HepG2 (cell line): ENCODE measurements around the gene UBE2N. TPM values are rescaled to one million over a fixed set of nuclear protein-coding genes. Genes with fewer than 3 reads are reported as not detected.

Experiments used
- ATAC-seq: fragments of 200-7000 bp; cut with Tn5 transposase; 3 replicates; pipeline ENCODE4 v1.9.1; 2020; ENCODE audit warnings: mild to moderate bottlenecking, moderate library complexity
- BruUV-seq: library from RNA; stranded (reverse); fragments of 400-500 nt; replicated peaks from 2 replicates; lab custom pipeline; 2021; lab: Mats Ljungman, UMichigan
- CTCF ChIA-PET: fragments of 300-600 bp; formaldehyde crosslinking; extraction: SDS; loops from one replicate; lab custom pipeline; 2021; ENCODE audit warnings: low total read pairs, inconsistent platforms, low intra/inter-chr PET ratio; lab: Yijun Ruan, JAX
- POLR2A ChIA-PET: fragments of 350-600 bp; sonication (Branson Sonifier 250); formaldehyde crosslinking; loops from one replicate; lab custom pipeline; 2020; ENCODE audit warnings: antibody characterized with exemption, inconsistent platforms; lab: Yijun Ruan, JAX
- DNase-seq: peaks from one replicate; pipeline ENCODE4 v3.0.0-alpha.2; 2015; ENCODE audit warnings: low spot score
- FAIRE-seq: peaks from 3 replicates; lab custom pipeline; 2011; peaks lifted over from hg19 to GRCh38; lab: Jason Lieb, UNC
- H2AFZ ChIP-seq: one replicate; pipeline ENCODE4 v1.6.1; 2011; ENCODE audit warnings: low read length, inconsistent platforms
- H3K27ac ChIP-seq: fragments of 300-600 bp; 3 replicates; pipeline ENCODE4 v1.8.0; 2011; ENCODE audit warnings: mixed run types, mild to moderate bottlenecking, mixed read lengths, low read length, inconsistent platforms; ENCODE audit not compliant: insufficient read depth; ENCODE audit errors: extremely low read length
- H3K27me3 ChIP-seq, 2 experiments: fragments of 200-600 bp in 1 of 2; 2 replicates in 1 of 2; 3 replicates in 1 of 2; pipeline versions ENCODE4 v1.6.0 to v1.8.0; 2011; ENCODE audit warnings: low read length in 2 of 2, mild to moderate bottlenecking in 2 of 2, moderate library complexity in 2 of 2, inconsistent platforms in 1 of 2; ENCODE audit not compliant: insufficient read depth in 2 of 2, control insufficient read depth in 1 of 2
- H3K36me3 ChIP-seq, 2 experiments: fragments of 200-600 bp in 1 of 2; replicated peaks in 1 of 2; 2 replicates in 1 of 2; 3 replicates in 1 of 2; pipeline versions ENCODE4 v1.5.1 to v1.8.0; 2011; ENCODE audit warnings: low read length in 2 of 2, inconsistent platforms in 1 of 2; ENCODE audit not compliant: insufficient read depth in 2 of 2, control insufficient read depth in 1 of 2
- H3K4me1 ChIP-seq: 2 replicates; pipeline ENCODE4 v1.5.1; 2012; ENCODE audit warnings: low read length, inconsistent platforms; ENCODE audit not compliant: insufficient read depth
- H3K4me2 ChIP-seq: 2 replicates; pipeline ENCODE4 v1.6.0; 2011; ENCODE audit warnings: low read depth, low read length, inconsistent platforms
- H3K4me3 ChIP-seq, 3 experiments: fragments of 200-600 bp in 1 of 3; sonication (generic), shearing (Covaris generic) in 1 of 3; replicated peaks in 1 of 3; 2 replicates each; pipeline ENCODE4 v1.5.1; 2011 to 2016; ENCODE audit warnings: low read length in 3 of 3, inconsistent platforms in 2 of 3, low read depth in 2 of 3, mild to moderate bottlenecking in 2 of 3, control low read depth in 1 of 3, mixed read lengths in 1 of 3; ENCODE audit not compliant: insufficient read depth in 1 of 3
- H3K79me2 ChIP-seq: one replicate; pipeline ENCODE4 v1.6.1; 2011; ENCODE audit warnings: low read length, inconsistent platforms; ENCODE audit not compliant: insufficient read depth
- H3K9ac ChIP-seq: 2 replicates; pipeline ENCODE4 v1.6.0; 2011; ENCODE audit warnings: mild to moderate bottlenecking, low read depth, low read length, inconsistent platforms; ENCODE audit not compliant: insufficient read depth
- H3K9me3 ChIP-seq: 2 replicates; pipeline ENCODE4 v1.5.1; 2012; ENCODE audit warnings: mild to moderate bottlenecking, low read length
- H4K20me1 ChIP-seq: 2 replicates; pipeline ENCODE4 v1.6.0; 2011; ENCODE audit warnings: inconsistent platforms, mild to moderate bottlenecking, low read length, moderate library complexity; ENCODE audit not compliant: insufficient read depth
- MLXIP ChIP-seq: sonication (generic); formaldehyde crosslinking; IDR thresholded peaks from 2 replicates; pipeline ENCODE4 v1.9.0; 2021; ENCODE audit warnings: missing genetic modification reagents, borderline replicate concordance
- PTBP1 ChIP-seq: fragments of 200-400 bp; formaldehyde crosslinking; IDR thresholded peaks from 2 replicates; pipeline ENCODE4 v1.6.1; 2018; ENCODE audit warnings: low read length, low read depth; ENCODE audit not compliant: poor library complexity, severe bottlenecking
- RBM39 ChIP-seq: fragments of 200-400 bp; formaldehyde crosslinking; IDR thresholded peaks from one replicate; pipeline ENCODE4 v1.6.1; 2018; ENCODE audit warnings: antibody characterized with exemption, mild to moderate bottlenecking, low read depth, low read length; ENCODE audit not compliant: poor library complexity, severe bottlenecking
- SAFB2 ChIP-seq: sonication (generic); formaldehyde crosslinking; IDR thresholded peaks from 2 replicates; pipeline ENCODE4 v1.5.1; 2020; ENCODE audit warnings: missing genetic modification reagents, low read depth, mild to moderate bottlenecking, borderline replicate concordance
- SAP130 ChIP-seq: IDR thresholded peaks from 2 replicates; pipeline ENCODE4 v1.6.1; 2016; ENCODE audit warnings: low read depth
- TAF1 ChIP-seq: sonication (generic); formaldehyde crosslinking; IDR thresholded peaks from 2 replicates; pipeline ENCODE4 v1.4.0; 2020; ENCODE audit warnings: missing genetic modification reagents
- in situ Hi-C: cut with HindIII; loops from 2 replicates; pipeline ENCODE4 v1.10.0; 2017; ENCODE audit warnings: low pct_unique_long_range_greater_than_20kb; ENCODE audit not compliant: extremely low pct_ligation_motif_present
- intact Hi-C: fragments of 100-400 bp; cut with micrococcal nuclease; formaldehyde crosslinking; loops from one replicate; pipeline ENCODE4 v1.10.0; 2022; ENCODE audit not compliant: unreplicated experiment
- polyA plus RNA-seq, 8 experiments: library from polyadenylated mRNA; depleted of rRNA in 3 of 8; stranded (reverse) in 7 of 8; unstranded in 1 of 8; fragments of >200 nt; fragmentation: Illumina TruSeq in 4 of 8; extraction: Trizol in 4 of 8; gene quantifications; 2 replicates each; pipeline versions ENCODE4 v1.2.1 to v1.2.3, GENCODE V29; 2011 to 2016; ENCODE audit warnings: low read depth in 4 of 8, missing spikeins in 1 of 8, mixed read lengths in 1 of 8; ENCODE audit not compliant: insufficient read depth in 1 of 8
- total RNA-seq, 5 experiments: library from RNA; depleted of rRNA; stranded (reverse); fragments of >200 nt; fragmentation: Illumina TruSeq; extraction: Trizol; gene quantifications; 2 replicates each; pipeline ENCODE4 v1.2.3, GENCODE V29; 2016; ENCODE audit warnings: low read depth in 1 of 5

The UBE2N gene
- total and polyA plus RNA-seq, 2 of the 13 experiments (the other 11 are each of a cell fraction or from before 2014, with no cell fraction given), result 188 to 197 TPM

GRCh38 chr12:93379981-93380361 is 61.8 kb downstream of the UBE2N start:
- H3K9ac ChIP-seq, result peak overlapping the region; percentile 81
- TF ChIP-seq TAF1 (0 out of 2 replicates have a peak, but pooled peaks have one; percentile 31), PTBP1 (no peak), MLXIP (no peak), SAP130 (CRISPR knock-in tag) (0 out of 2 replicates have a peak, but pooled peaks have one; percentile 33), RBM39 (no peak), SAFB2 (no peak)
- DNase-seq (no peak), ATAC-seq (no peak), FAIRE-seq (no peak)
- in situ Hi-C loops (loop anchor here (25.0 kb wide), 1 partner anchor 243 kb away; no protein-coding TSS in a partner anchor), intact Hi-C loops (loop anchor here (2.0 to 5.0 kb wide), 3 partner anchors 253 to 393 kb away; no protein-coding TSS in a partner anchor)
- H3K4me1 ChIP-seq, result peaks cover 50% of the 10 kb centered on the region
- no peaks in the 10 kb centered on the region for H3K9me3 ChIP-seq
- peak overlapping the region; percentile 64 for H3K4me2 ChIP-seq
- H3K79me2 ChIP-seq, result peaks cover 88% of the 10 kb centered on the region
- no TSS peak for BruUV-seq
- peak overlapping the region; percentile 64 for H3K27ac ChIP-seq
- H2AFZ ChIP-seq, result no peak overlapping the region
- H4K20me1 ChIP-seq, result peaks cover 54% of the 10 kb centered on the region
- no peaks in the 10 kb centered on the region; a peak in 1 of 5 replicates for H3K27me3 ChIP-seq
- ChIA-PET CTCF (no interaction called here), POLR2A (no interaction called here)
- peaks cover 3 to 14% of the 10 kb centered on the region in 2 experiments; a peak in 3 of 5 replicates for H3K36me3 ChIP-seq
- peak overlapping the region; percentile 78 to 88 (median 80) for H3K4me3 ChIP-seq
